Thoracic aorta (tissue), 2 donors: ENCODE data around the gene SSC5D. TPM values are rescaled to one million over a fixed set of nuclear protein-coding genes. Genes with fewer than 3 reads are reported as not detected.

Experiments
- ATAC-seq: fragments of 150-250 bp; one replicate; pipeline ENCODE4 v1.8.0; 2017; ENCODE audit warnings: low read depth; ENCODE audit not compliant: insufficient number of reproducible peaks, low FRiP score
- DNase-seq: peaks from one replicate; pipeline ENCODE4 v3.0.0-alpha.2; 2020; ENCODE audit warnings: low spot score
- H3K27ac ChIP-seq, 2 donors: fragments of 200-600 bp; sonication (generic); 1 replicate in 1 of 2; 2 replicates in 1 of 2; pipeline ENCODE4 v1.5.1; 2016; ENCODE audit warnings: mild to moderate bottlenecking in 2 of 2, moderate library complexity in 2 of 2
- H3K27me3 ChIP-seq: fragments of 200-600 bp; sonication (generic); replicated peaks from 2 replicates; pipeline ENCODE4 v1.6.0; 2016; ENCODE audit warnings: mild to moderate bottlenecking; ENCODE audit not compliant: insufficient read depth
- H3K36me3 ChIP-seq: fragments of 200-600 bp; sonication (generic); one replicate; pipeline ENCODE4 v1.5.1; 2016
- H3K4me1 ChIP-seq, 2 donors: fragments of 200-600 bp; sonication (generic); 1 replicate in 1 of 2; 2 replicates in 1 of 2; pipeline versions ENCODE4 v1.5.1 to v1.6.0; 2016; ENCODE audit warnings: low read depth in 2 of 2, mild to moderate bottlenecking in 1 of 2; ENCODE audit not compliant: control insufficient read depth in 1 of 2
- H3K4me3 ChIP-seq: fragments of 200-600 bp; sonication (generic); 2 replicates; pipeline ENCODE4 v1.5.1; 2016; ENCODE audit warnings: mild to moderate bottlenecking
- H3K9me3 ChIP-seq: fragments of 200-600 bp; sonication (generic); 2 replicates; pipeline ENCODE4 v1.5.1; 2016
- CTCF ChIP-seq: fragments of 200-600 bp; sonication (generic); IDR thresholded peaks from one replicate; pipeline ENCODE4 v1.5.1; 2019; ENCODE audit warnings: antibody characterized with exemption
- total RNA-seq, 2 donors: library from RNA; depleted of rRNA; stranded (reverse); fragments of >200 nt; gene quantifications; one replicate each; pipeline versions ENCODE4 v1.1.0 to v1.2.3, GENCODE V29; 2016

The SSC5D gene
- total RNA-seq, 2 donors from 2014 or later = 4.3 to 58.3 TPM

GRCh38 chr19:55502197-55502952 is 14.1 kb downstream of the SSC5D start:
- H3K4me1 ChIP-seq = no peaks in the 10 kb centered on the region
- no peaks in the 10 kb centered on the region for H3K36me3 ChIP-seq
- H3K4me3 ChIP-seq = no peak overlapping the region
- ATAC-seq = no peak
- no peaks in the 10 kb centered on the region for H3K9me3 ChIP-seq
- no peaks in the 10 kb centered on the region for H3K27me3 ChIP-seq
- no peak overlapping the region for H3K27ac ChIP-seq
- TF ChIP-seq CTCF = no peak
- no peak for DNase-seq

DNA sequence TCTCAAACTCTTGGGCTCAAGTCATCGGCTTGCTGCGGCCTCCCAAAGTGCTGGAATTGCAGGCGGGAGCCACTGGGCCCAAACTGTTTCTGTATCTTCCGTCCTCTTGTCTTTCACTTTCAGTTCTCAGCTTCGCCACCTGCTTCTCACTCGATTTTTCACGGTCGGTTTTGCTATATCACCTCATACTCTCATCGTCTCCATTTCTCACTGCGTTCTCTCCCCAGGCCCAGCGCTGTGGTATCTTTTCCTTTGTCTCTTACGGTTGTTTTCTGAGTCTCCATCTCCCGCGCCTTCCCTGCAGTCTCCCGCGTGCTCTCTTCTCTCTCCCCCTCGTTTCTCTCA is 14.9 kb downstream of the SSC5D start:
- no peaks in the 10 kb centered on the region for H3K4me1 ChIP-seq
- H3K27me3 ChIP-seq = no peaks in the 10 kb centered on the region
- no peak for ATAC-seq
- no peak for DNase-seq
- no peaks in the 10 kb centered on the region for H3K9me3 ChIP-seq
- TF ChIP-seq CTCF = no peak
- no peaks in the 10 kb centered on the region for H3K36me3 ChIP-seq
- H3K27ac ChIP-seq = no peak overlapping the region
- H3K4me3 ChIP-seq = peak overlapping the region; percentile 80

- Histone ChIP-seq H3K36me3 (no peaks in the 10 kb centered on the region), H3K4me1 (no peaks in the 10 kb centered on the region), H3K4me3 (peak overlapping the region; percentile 80), H3K9me3 (no peaks in the 10 kb centered on the region), H3K27me3 (no peaks in the 10 kb centered on the region), H3K27ac (peak overlapping the region; percentile 54 to 74)
- TF ChIP-seq CTCF = peak; percentile 99
- DNase-seq (peak; percentile 69), ATAC-seq (peak; percentile 96)
These were observed 15.4 kb downstream of the SSC5D start for GRCh38 chr19:55503502-55504251.

DNA sequence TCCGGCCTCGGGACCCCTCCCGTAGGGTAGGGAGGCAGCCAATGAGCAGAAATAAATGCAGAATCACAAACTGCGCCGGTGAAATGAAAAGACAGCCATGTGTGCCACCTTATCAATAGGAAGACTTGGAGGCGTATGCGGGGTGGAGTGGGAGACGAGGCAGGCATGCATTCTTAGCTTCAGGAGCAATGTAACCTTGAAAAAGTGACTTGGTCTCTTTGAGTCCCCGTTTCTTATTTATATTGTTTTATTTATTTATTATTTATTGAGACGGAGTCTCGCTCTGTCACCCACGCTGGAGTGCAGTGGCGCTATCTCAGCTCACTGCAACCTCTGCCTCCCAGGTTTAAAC is 16.0 kb downstream of the SSC5D start:
- no peaks in the 10 kb centered on the region for H3K9me3 ChIP-seq
- DNase-seq (no peak), ATAC-seq (no peak)
- H3K27ac ChIP-seq = peak overlapping the region; percentile 54 to 74
- peak overlapping the region; percentile 80 for H3K4me3 ChIP-seq
- H3K27me3 ChIP-seq = no peaks in the 10 kb centered on the region
- no peaks in the 10 kb centered on the region for H3K36me3 ChIP-seq
- TF ChIP-seq CTCF = no peak
- no peaks in the 10 kb centered on the region for H3K4me1 ChIP-seq

- no peak for TF ChIP-seq CTCF
- ATAC-seq (no peak), DNase-seq (no peak)
- H3K36me3 ChIP-seq = no peaks in the 10 kb centered on the region
- no peak overlapping the region for H3K4me3 ChIP-seq
- no peaks in the 10 kb centered on the region for H3K9me3 ChIP-seq
- H3K27ac ChIP-seq = no peak overlapping the region
- no peaks in the 10 kb centered on the region for H3K4me1 ChIP-seq
- H3K27me3 ChIP-seq = no peaks in the 10 kb centered on the region
These were observed 16.7 kb downstream of the SSC5D start for GRCh38 chr19:55504981-55505380.
